B cell (primary cell): ENCODE results near the gene ETV6. TPM values are rescaled to one million over a fixed set of nuclear protein-coding genes. Genes with fewer than 3 reads are reported as not detected.

Experiments used
- ATAC-seq: fragments of 200-7000 bp; cut with Tn5 transposase; one replicate; pipeline ENCODE4 v1.10.0; 2021; ENCODE audit warnings: low read depth, mild to moderate bottlenecking, moderate number of reproducible peaks, moderate library complexity
- CTCF ChIA-PET: fragments of 350-600 bp; sonication (Branson Sonifier 250); formaldehyde crosslinking; loops from one replicate; lab custom pipeline; 2021; ENCODE audit warnings: antibody characterized with exemption, inconsistent platforms; lab: Charles Lee
- POLR2A ChIA-PET: fragments of 350-600 bp; sonication (Branson Sonifier 250); formaldehyde crosslinking; loops from one replicate; lab custom pipeline; 2021; ENCODE audit warnings: antibody characterized with exemption; lab: Charles Lee
- DNase-seq: peaks from one replicate; pipeline ENCODE4 v3.0.0; 2013
- H2AFZ ChIP-seq: 2 replicates; pipeline ENCODE4 v1.6.1; 2012; ENCODE audit warnings: mild to moderate bottlenecking, low read depth, low read length; ENCODE audit not compliant: insufficient read depth, poor library complexity, severe bottlenecking
- H3K27ac ChIP-seq, 2 donors: 1 replicate in 1 of 2; 2 replicates in 1 of 2; pipeline ENCODE4 v1.5.1; 2012 to 2013; ENCODE audit warnings: low read length in 2 of 2, mild to moderate bottlenecking in 2 of 2, moderate library complexity in 1 of 2
- H3K27me3 ChIP-seq, 4 experiments: fragments of 200-600 bp in 1 of 4; sonication (generic) in 1 of 4; replicated peaks in 1 of 4; 1 replicate in 2 of 4; 2 replicates in 2 of 4; pipeline versions ENCODE4 v1.6.1 to v1.7.0; 2013 to 2016; ENCODE audit warnings: low read length in 3 of 4, mild to moderate bottlenecking in 2 of 4, mixed read lengths in 1 of 4, moderate library complexity in 1 of 4; ENCODE audit not compliant: insufficient read depth in 4 of 4, control insufficient read depth in 3 of 4; ENCODE audit errors: control extremely low read depth in 1 of 4
- H3K36me3 ChIP-seq, 2 experiments: replicated peaks in 1 of 2; 1 replicate in 1 of 2; 2 replicates in 1 of 2; pipeline versions ENCODE4 v1.6.1 to v1.7.1; 2013; ENCODE audit warnings: low read length in 1 of 2; ENCODE audit not compliant: insufficient read depth in 2 of 2, control insufficient read depth in 1 of 2; ENCODE audit errors: control extremely low read depth in 1 of 2, extremely low read depth in 1 of 2
- H3K4me1 ChIP-seq, 2 donors: fragments of 200-600 bp in 1 of 2; sonication (generic) in 1 of 2; 1 replicate in 1 of 2; 2 replicates in 1 of 2; pipeline versions ENCODE4 v1.5.1 to v1.6.1; 2013 to 2017; ENCODE audit warnings: low read length in 2 of 2; ENCODE audit not compliant: control insufficient read depth in 2 of 2, insufficient read depth in 2 of 2
- H3K4me2 ChIP-seq: replicated peaks from 2 replicates; pipeline ENCODE3; 2012; ENCODE audit warnings: mild to moderate bottlenecking, low read depth, low read length; ENCODE audit not compliant: poor library complexity, severe bottlenecking
- H3K4me3 ChIP-seq, 5 experiments: fragments of 200-600 bp in 1 of 5; sonication (generic) in 1 of 5; 1 replicate in 3 of 5; 2 replicates in 2 of 5; pipeline versions ENCODE4 v1.5.1 to v1.7.0; 2011 to 2016; ENCODE audit warnings: low read length in 4 of 5, mild to moderate bottlenecking in 4 of 5, low read depth in 2 of 5, control low read depth in 1 of 5, moderate library complexity in 1 of 5; ENCODE audit not compliant: insufficient read depth in 1 of 5; ENCODE audit errors: control extremely low read depth in 1 of 5, extremely low read depth in 1 of 5
- H3K79me2 ChIP-seq: fragments of 200-600 bp; sonication (generic); one replicate; pipeline ENCODE4 v1.6.0; 2016; ENCODE audit warnings: low read length; ENCODE audit not compliant: control insufficient read depth, insufficient read depth
- H3K9ac ChIP-seq: fragments of 200-600 bp; sonication (generic); 2 replicates; pipeline ENCODE4 v1.6.1; 2017; ENCODE audit warnings: mild to moderate bottlenecking, low read length, moderate library complexity
- H3K9me3 ChIP-seq, 3 donors: one replicate each; pipeline versions ENCODE4 v1.6.1 to v1.7.1; 2013; ENCODE audit warnings: low read length in 2 of 3; ENCODE audit not compliant: control insufficient read depth in 2 of 3, insufficient read depth in 1 of 3; ENCODE audit errors: control extremely low read depth in 1 of 3
- H4K20me1 ChIP-seq: 2 replicates; pipeline ENCODE4 v1.6.0; 2012; ENCODE audit warnings: mild to moderate bottlenecking, low read length; ENCODE audit not compliant: insufficient read depth, control insufficient read depth, poor library complexity, severe bottlenecking
- H3K27ac Mint-ChIP-seq: one replicate; pipeline ENCODE4 v1.8.0; 2021; ENCODE audit warnings: mixed read lengths
- H3K27me3 Mint-ChIP-seq: one replicate; pipeline ENCODE4 v1.8.0; 2021; ENCODE audit warnings: mixed read lengths
- H3K4me1 Mint-ChIP-seq: one replicate; pipeline ENCODE4 v1.8.0; 2021; ENCODE audit warnings: mixed read lengths
- H3K4me3 Mint-ChIP-seq: one replicate; pipeline ENCODE4 v1.8.0; 2021; ENCODE audit warnings: mixed read lengths
- H3K9me3 Mint-ChIP-seq: one replicate; pipeline ENCODE4 v1.8.0; 2022; ENCODE audit warnings: mixed read lengths; ENCODE audit not compliant: insufficient read depth
- CTCF ChIP-seq: fragments of 200-600 bp; IDR thresholded peaks from one replicate; pipeline ENCODE4 v1.8.0; 2022; ENCODE audit warnings: antibody characterized with exemption, mild to moderate bottlenecking
- EZH2 ChIP-seq: IDR thresholded peaks from 2 replicates; pipeline ENCODE4 v1.6.1; 2012; ENCODE audit warnings: borderline replicate concordance, low read depth, mild to moderate bottlenecking, moderate library complexity, low read length; ENCODE audit not compliant: insufficient read depth, poor library complexity, severe bottlenecking
- WGBS: methylation state at CpG from one replicate; pipeline ENCODE4 v1.1.5; 2013; ENCODE audit warnings: missing lambda C conversion rate; ENCODE audit not compliant: insufficient coverage; 5-methylcytosine and 5-hydroxymethylcytosine counted together
- intact Hi-C: fragments of 100-400 bp; cut with micrococcal nuclease; formaldehyde crosslinking; loops from one replicate; pipeline ENCODE4 v1.10.0; 2022
- polyA plus RNA-seq: library from polyadenylated mRNA; depleted of rRNA; stranded (reverse); fragments of >200 nt; gene quantifications from 2 replicates; pipeline ENCODE4 v1.2.3, GENCODE V29; 2012
- total RNA-seq, 2 donors: library from RNA; stranded (reverse); fragments of 120-200 nt in 1 of 2; gene quantifications; 1 replicate in 1 of 2; 2 replicates in 1 of 2; pipeline versions ENCODE4 v1.2.3 to v1.2.4, GENCODE V29; 2013 to 2022

Gene ETV6
- total and polyA plus RNA-seq, 2 donors (not counting 1 experiment from before 2014, with no cell fraction given), result 17.4 to 123 TPM

GRCh38 chr12:11812241-11812585 lies 162.7 kb downstream of the ETV6 start:
- ChIA-PET CTCF (interaction anchor here (1.0 to 3.0 kb wide), 11 partner anchors 10 to 221 kb away, joined by 3 to 18 read pairs (median 4); partner anchors contain the start of gene ETV6), POLR2A (interaction anchor here (0.7 to 1.6 kb wide), 4 partner anchors 24 to 82 kb away, joined by 3 to 7 read pairs (median 4); no protein-coding TSS in a partner anchor)
- Histone ChIP-seq H2AFZ (peak overlapping the region; percentile 71), H3K9ac (peak overlapping the region; percentile 62), H3K36me3 (peaks cover 0 to 5% of the 10 kb centered on the region in 2 experiments), H3K9me3 (no peaks in the 10 kb centered on the region), H3K4me2 (peak overlapping the region; percentile 90), H3K27ac (peak overlapping the region; percentile 54 to 80), H3K79me2 (peaks cover 25% of the 10 kb centered on the region), H3K4me1 (peaks cover 40 to 42% of the 10 kb centered on the region in 2 donors), H3K4me3 (peak overlapping the region in 2 of 5 experiments; percentile 55 to 64), H3K27me3 (no peaks in the 10 kb centered on the region), H4K20me1 (no peaks in the 10 kb centered on the region)
- H3K4me1 Mint-ChIP-seq, result peaks cover 59% of the 10 kb centered on the region
- no CpG with 5 or more reads among the region's 2 CpGs for WGBS
- H3K4me3 Mint-ChIP-seq, result peak overlapping the region; percentile 35
- H3K9me3 Mint-ChIP-seq, result no peaks in the 10 kb centered on the region
- DNase-seq, result no peak
- no peaks in the 10 kb centered on the region for H3K27me3 Mint-ChIP-seq
- intact Hi-C loops, result loop anchor here (2.0 to 5.0 kb wide), 2 partner anchors 45 to 161 kb away; no protein-coding TSS in a partner anchor
- H3K27ac Mint-ChIP-seq, result peak overlapping the region; percentile 62
- no peak for ATAC-seq
- TF ChIP-seq EZH2 (no peak), CTCF (no peak)
